ENCODE measurements around the gene LRRC3C.

Gene LRRC3C

DNA sequence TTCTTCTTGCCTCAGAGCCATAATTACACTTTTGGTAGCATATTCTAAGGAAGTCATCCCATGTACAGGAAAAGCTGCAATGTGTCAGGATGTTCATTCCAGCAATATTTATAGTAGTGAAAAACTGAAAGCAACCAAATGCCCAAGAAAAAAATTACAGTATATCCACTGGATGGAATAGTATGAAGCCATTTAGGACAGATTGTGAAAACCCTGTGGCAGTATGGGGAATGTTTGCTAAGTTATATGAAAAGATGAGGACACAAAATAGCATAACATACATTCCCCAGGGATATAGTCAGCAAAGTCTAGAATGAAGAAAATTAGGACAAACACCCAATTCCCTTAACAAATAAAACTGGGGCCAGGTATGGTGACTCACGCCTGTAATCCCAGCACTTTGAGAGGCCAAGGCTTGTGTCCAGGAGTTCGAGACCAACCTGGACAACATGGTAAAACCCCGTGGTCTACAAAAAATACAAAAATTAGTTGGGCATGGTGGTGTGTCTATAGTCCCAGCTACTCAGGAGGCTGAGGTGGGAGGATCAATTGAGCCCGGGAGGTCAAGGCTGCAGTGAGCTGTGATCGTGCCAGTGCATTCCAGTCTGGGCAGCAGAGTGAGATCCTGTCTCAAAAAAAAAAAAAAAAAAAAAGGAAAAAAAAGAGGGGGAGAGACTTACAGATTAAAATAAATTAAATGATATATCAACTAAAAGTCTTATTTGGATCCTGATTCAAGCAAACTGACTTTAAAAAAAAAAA, 2.3 kb downstream of the LRRC3C start:
- DNase-seq (ENCODE audit: insufficient read length, low spot score) (no peak), FAIRE-seq (no peak)
- TF ChIP-seq SPI1 (IDR thresholded peaks at IDR 0.05; ENCODE audit: low read depth, low read length) (no peak), POU2F2 (IDR thresholded peaks at IDR 0.05; ENCODE audit: low read depth, low read length) (no peak), TAF1 (IDR thresholded peaks at IDR 0.05; ENCODE audit: low read depth, low read length) (no peak), POLR2AphosphoS5 (IDR thresholded peaks at IDR 0.05; ENCODE audit: low read depth, low read length) (no peak), POLR2A (IDR thresholded peaks at IDR 0.05; ENCODE audit: low read depth, low read length) (no peak), PAX5 (IDR thresholded peaks at IDR 0.05; ENCODE audit: insufficient read depth, low read length, severe bottlenecking) (no peak)

- DNase-seq (ENCODE audit: insufficient read length, low spot score) (no peak), FAIRE-seq (no peak)
- TF ChIP-seq POU2F2 (IDR thresholded peaks at IDR 0.05; ENCODE audit: low read depth, low read length) (no peak), PAX5 (IDR thresholded peaks at IDR 0.05; ENCODE audit: insufficient read depth, low read length, severe bottlenecking) (no peak), SPI1 (IDR thresholded peaks at IDR 0.05; ENCODE audit: low read depth, low read length) (no peak), TAF1 (IDR thresholded peaks at IDR 0.05; ENCODE audit: low read depth, low read length) (no peak), POLR2AphosphoS5 (IDR thresholded peaks at IDR 0.05; ENCODE audit: low read depth, low read length) (no peak), POLR2A (IDR thresholded peaks at IDR 0.05; ENCODE audit: low read depth, low read length) (no peak)
These were observed 6.4 kb downstream of the LRRC3C start for GRCh38 chr17:39933912-39934311.

GRCh38 chr17:39934324-39934723, 6.8 kb downstream of the LRRC3C start:
- no peak for FAIRE-seq
- no peak for TF ChIP-seq POU2F2 (IDR thresholded peaks at IDR 0.05; ENCODE audit: low read depth, low read length)
- no peak for TF ChIP-seq PAX5 (IDR thresholded peaks at IDR 0.05; ENCODE audit: insufficient read depth, low read length, severe bottlenecking)
- no peak for TF ChIP-seq SPI1 (IDR thresholded peaks at IDR 0.05; ENCODE audit: low read depth, low read length)
- no peak for TF ChIP-seq POLR2AphosphoS5 (IDR thresholded peaks at IDR 0.05; ENCODE audit: low read depth, low read length)
- TF ChIP-seq TAF1 (IDR thresholded peaks at IDR 0.05; ENCODE audit: low read depth, low read length) = no peak
- TF ChIP-seq POLR2A (IDR thresholded peaks at IDR 0.05; ENCODE audit: low read depth, low read length) = no peak
- no peak for DNase-seq (ENCODE audit: insufficient read length, low spot score)

GRCh38 chr17:39935909-39936308, 8.4 kb downstream of the LRRC3C start:
- FAIRE-seq = no peak
- TF ChIP-seq POLR2AphosphoS5 (IDR thresholded peaks at IDR 0.05; ENCODE audit: low read depth, low read length) (no peak), PAX5 (IDR thresholded peaks at IDR 0.05; ENCODE audit: insufficient read depth, low read length, severe bottlenecking) (no peak), SPI1 (IDR thresholded peaks at IDR 0.05; ENCODE audit: low read depth, low read length) (no peak)
- no peak for DNase-seq (ENCODE audit: insufficient read length, low spot score)

GRCh38 chr17:39937447-39937846, 9.9 kb downstream of the LRRC3C start:
- no peak for DNase-seq (ENCODE audit: insufficient read length, low spot score)
- TF ChIP-seq POLR2AphosphoS5 (IDR thresholded peaks at IDR 0.05; ENCODE audit: low read depth, low read length) = no peak
- no peak for FAIRE-seq

- peak; percentile 71 for FAIRE-seq
- no peak for DNase-seq (ENCODE audit: insufficient read length, low spot score)
- TF ChIP-seq SPI1 (IDR thresholded peaks at IDR 0.05; ENCODE audit: low read depth, low read length) (no peak), POU2F2 (IDR thresholded peaks at IDR 0.05; ENCODE audit: low read depth, low read length) (no peak), POLR2AphosphoS5 (IDR thresholded peaks at IDR 0.05; ENCODE audit: low read depth, low read length) (no peak), PAX5 (IDR thresholded peaks at IDR 0.05; ENCODE audit: insufficient read depth, low read length, severe bottlenecking) (no peak), TAF1 (IDR thresholded peaks at IDR 0.05; ENCODE audit: low read depth, low read length) (no peak), POLR2A (IDR thresholded peaks at IDR 0.05; ENCODE audit: low read depth, low read length) (no peak)
These were observed 10.8 kb downstream of the LRRC3C start for GRCh38 chr17:39938140-39938869.

DNA sequence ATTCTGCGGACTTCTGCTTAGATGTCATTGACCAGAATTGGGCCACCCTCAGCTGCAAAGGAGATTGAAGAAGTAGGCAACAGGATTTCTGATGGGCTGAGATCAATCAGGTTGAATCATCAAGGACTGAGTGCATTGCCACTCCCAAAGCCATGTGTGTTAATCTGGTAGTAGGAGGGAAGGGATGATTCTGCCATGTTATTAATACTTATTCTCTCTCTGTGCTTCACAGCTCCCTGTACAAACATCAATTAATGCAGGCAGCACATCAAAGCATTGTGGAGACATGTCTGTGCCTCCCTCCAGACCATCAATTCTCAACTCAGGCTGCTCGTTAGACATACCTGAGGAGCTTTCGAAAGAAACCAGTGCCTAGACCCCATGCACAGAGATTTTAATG, 11.6 kb downstream of the LRRC3C start:
- TF ChIP-seq POU2F2 (IDR thresholded peaks at IDR 0.05; ENCODE audit: low read depth, low read length) (no peak), SPI1 (IDR thresholded peaks at IDR 0.05; ENCODE audit: low read depth, low read length) (no peak), POLR2A (IDR thresholded peaks at IDR 0.05; ENCODE audit: low read depth, low read length) (no peak), POLR2AphosphoS5 (IDR thresholded peaks at IDR 0.05; ENCODE audit: low read depth, low read length) (no peak), PAX5 (IDR thresholded peaks at IDR 0.05; ENCODE audit: insufficient read depth, low read length, severe bottlenecking) (no peak), TAF1 (IDR thresholded peaks at IDR 0.05; ENCODE audit: low read depth, low read length) (no peak)
- FAIRE-seq = peak; percentile 35

DNA sequence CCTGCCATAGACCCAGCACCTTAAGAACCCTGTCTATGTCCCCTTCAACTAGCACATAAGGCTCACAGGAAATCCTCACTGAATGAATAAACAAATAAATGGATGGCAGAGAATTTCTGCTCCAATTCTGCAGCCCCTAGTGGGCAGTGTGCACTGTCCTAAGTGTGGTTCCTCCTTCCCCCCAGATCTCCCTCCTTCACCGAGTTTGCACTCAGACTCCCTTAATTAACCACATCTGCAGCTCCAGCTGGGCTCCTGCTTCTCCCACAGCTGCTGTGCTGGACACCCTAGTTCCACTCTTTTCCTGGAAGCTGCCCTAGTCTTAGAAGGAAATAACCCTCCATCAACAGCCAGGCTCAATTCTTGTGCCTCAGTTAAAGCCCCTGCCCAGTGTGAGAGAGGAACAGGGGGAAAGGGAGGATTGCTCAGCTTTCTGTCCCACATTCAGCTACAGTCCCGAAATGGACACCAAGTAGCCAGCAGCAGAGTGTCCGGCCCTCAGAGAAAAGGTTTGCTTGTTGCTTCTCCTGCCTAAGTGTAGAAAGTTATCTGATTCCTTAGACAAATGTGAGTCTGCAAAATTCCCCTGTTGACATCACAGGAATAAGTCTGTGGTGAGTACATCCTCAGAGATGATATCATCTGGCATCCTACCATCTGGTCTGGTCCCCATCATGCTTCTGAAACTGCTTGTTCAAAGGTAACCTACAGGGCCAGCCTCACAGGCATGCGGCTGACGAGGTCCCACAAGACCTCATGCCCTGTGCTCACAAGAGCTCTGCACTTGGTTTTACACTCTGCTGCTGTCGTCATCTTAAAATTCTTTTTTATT, 12.3 kb downstream of the LRRC3C start:
- no peak for DNase-seq (ENCODE audit: insufficient read length, low spot score)
- 0 out of 2 replicates have a peak, but pooled peaks have one; percentile 13 for TF ChIP-seq POU2F2 (IDR thresholded peaks at IDR 0.05; ENCODE audit: low read depth, low read length)
- no peak for TF ChIP-seq POLR2AphosphoS5 (IDR thresholded peaks at IDR 0.05; ENCODE audit: low read depth, low read length)
- FAIRE-seq = peak; percentile 91

More for the DNA sequence above, 11.6 kb downstream of the LRRC3C start:
- DNase-seq (ENCODE audit: insufficient read length, low spot score) = no peak

GRCh38 chr17:39943702-39944392, 16.3 kb downstream of the LRRC3C start:
- FAIRE-seq (no peak), DNase-seq (ENCODE audit: insufficient read length, low spot score) (no peak)
- TF ChIP-seq POLR2A (IDR thresholded peaks at IDR 0.05; ENCODE audit: low read depth, low read length) = no peak
- TF ChIP-seq SPI1 (IDR thresholded peaks at IDR 0.05; ENCODE audit: low read depth, low read length) = no peak
- no peak for TF ChIP-seq PAX5 (IDR thresholded peaks at IDR 0.05; ENCODE audit: insufficient read depth, low read length, severe bottlenecking)
- TF ChIP-seq POLR2AphosphoS5 (IDR thresholded peaks at IDR 0.05; ENCODE audit: low read depth, low read length) = no peak
- no peak for TF ChIP-seq POU2F2 (IDR thresholded peaks at IDR 0.05; ENCODE audit: low read depth, low read length)
- TF ChIP-seq TAF1 (IDR thresholded peaks at IDR 0.05; ENCODE audit: low read depth, low read length) = no peak

Data from GM12891 (cell line).